SKM-1 (cell line): ENCODE results near the gene HPS1.

ENCODE experiments used
- DNase-seq: peaks from one replicate; lab custom pipeline; 2025; ENCODE audit not compliant: unreplicated experiment; lab: John Stamatoyannopoulos, UW

Gene HPS1

DNA sequence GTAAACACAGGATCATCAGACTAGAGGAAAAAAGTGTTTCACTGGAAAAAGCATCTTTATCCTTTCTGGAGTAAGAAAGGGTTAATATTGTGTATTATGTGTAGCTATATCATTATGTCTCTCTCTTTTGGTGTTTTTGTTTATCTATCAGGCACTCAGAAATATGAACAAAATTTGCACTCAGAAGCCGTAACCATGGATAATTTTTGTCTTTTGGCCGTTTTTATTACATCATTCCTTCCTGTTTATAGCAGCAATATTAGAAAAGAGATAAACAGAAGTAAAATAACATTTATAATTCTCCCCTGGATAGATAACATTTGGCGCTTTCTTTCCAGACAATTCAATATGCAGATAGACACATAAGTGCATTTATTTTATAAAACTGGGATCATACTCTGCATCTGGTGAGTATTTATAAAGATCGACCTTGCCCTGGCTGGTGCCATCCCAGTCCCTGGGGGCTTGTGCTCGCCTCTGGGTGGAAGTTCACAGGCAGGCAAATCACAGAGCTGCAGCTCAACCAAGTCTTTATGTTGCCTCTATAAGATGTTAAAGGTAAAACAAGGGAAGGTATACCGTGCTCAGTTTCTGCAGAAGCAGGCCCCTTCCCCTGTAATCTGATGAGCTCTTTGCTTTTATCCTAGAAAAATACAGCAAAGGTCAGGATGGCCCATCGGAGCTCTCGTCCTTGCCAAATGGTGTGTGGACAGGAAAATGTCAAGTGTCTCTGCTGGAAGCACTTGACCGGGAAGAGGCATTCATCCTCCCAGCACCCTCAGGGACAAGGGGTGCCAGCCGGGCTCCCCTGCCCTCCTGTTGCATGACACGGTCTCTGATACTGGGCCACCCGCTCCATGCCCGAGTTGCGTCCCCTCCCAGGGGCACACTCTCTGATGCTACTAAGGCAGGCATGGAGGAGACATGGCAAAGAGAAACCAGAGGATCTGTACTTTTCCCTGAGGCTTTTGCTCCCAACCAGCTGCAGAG lies 75.6 kb downstream of the HPS1 start:
- DNase-seq: no peak

DNA sequence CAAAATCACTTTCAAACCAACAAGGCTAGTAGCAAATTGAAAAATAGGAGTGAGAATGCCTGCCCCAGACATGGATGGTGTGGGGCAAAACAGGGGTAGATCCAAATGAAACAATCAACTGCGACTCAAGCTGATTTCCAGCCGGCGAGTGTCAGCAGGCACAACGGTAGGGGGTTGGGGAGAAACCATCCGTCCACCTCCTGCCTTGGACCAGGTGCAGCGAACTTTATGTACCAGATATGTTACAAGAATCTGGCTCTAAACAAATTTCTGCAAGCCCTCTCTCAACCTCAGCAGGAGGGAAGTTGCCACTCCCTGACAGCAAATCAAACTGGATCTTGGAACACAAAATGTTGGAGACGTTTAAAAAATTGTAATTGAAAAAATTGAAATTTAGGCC lies 76.9 kb downstream of the HPS1 start:
- DNase-seq: no peak

DNA sequence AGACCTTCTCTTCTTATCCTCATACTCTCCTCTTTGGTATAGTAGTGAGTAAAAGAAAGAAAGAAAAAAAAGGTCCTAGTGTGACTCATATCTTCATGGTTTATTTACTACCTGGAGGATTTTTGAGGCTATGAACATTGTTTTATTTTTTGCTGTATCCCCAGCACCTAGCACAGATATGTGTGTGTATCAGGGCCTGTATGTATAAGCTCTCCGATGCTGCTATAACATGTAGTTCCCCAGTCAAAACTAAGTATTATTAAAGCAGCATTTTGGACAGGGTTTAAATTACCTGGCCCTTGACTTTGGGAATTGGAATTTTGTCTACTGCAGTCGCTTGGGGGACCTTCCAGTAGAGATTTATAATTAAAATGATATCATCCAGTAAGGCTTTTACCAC lies 78.1 kb downstream of the HPS1 start:
- no peak for DNase-seq

DNA sequence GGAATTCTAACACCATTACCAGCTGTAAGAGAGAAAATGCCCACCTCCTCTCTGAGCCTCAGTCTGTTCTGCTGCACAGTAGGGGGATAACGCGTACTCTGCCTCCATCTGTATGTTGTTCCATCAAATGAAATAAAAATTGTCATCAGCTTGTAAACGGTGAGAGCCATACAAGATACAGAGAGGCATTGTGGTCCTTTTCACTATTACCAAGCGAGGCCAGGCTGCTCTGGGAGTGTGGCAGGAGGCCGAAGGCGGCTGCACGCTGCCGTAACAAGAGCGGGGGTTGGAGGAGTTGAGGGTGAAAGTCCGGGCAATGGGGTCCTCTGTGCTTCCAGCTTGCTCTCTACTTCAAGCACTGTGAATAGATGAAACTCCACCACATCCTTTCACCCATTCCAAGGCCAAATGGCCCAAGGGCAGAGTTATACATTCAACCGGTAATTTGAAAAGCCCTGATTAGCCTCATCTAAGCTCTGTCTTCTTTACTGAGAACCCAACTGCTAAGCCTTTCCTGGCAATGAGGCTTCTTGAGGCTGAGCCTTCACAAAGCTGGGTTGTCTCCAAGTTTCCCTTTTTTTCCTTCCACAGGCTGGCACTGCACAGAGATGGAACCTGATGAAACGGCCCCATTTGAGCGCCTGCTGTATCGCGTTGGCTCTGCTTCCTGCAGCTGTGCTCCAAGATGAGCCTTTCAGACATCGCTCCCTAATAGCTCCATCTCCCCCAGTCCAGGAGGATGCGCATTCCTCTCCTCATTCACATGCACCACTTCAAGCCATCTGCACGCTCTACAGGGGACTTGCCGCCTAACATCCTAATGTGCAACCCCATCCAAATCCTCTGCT lies 78.9 kb downstream of the HPS1 start:
- no peak for DNase-seq
